Thyroid gland (tissue), 4 donors: ENCODE measurements around the gene CDH2. TPM values are rescaled to one million over a fixed set of nuclear protein-coding genes. Genes with fewer than 3 reads are reported as not detected.

Source experiments
- DNase-seq, 2 donors: peaks; one replicate each; pipeline ENCODE4 v3.0.0-alpha.2; 2019
- H3K27ac ChIP-seq, 3 donors: fragments of 200-600 bp; sonication (generic); 1 replicate in 2 of 3; 2 replicates in 1 of 3; pipeline ENCODE4 v1.5.1; 2016 to 2019; ENCODE audit warnings: mild to moderate bottlenecking in 1 of 3, moderate library complexity in 1 of 3
- H3K27me3 ChIP-seq: fragments of 200-600 bp; sonication (generic); one replicate; pipeline ENCODE4 v1.5.1; 2019
- H3K36me3 ChIP-seq, 2 donors: fragments of 200-600 bp; sonication (generic); one replicate each; pipeline ENCODE4 v1.5.1; 2016 to 2019
- H3K4me1 ChIP-seq, 2 donors: fragments of 200-600 bp; sonication (generic); one replicate each; pipeline ENCODE4 v1.5.1; 2017 to 2019
- H3K4me3 ChIP-seq, 3 donors: fragments of 200-600 bp; sonication (generic); replicated peaks in 1 of 3; 1 replicate in 2 of 3; 2 replicates in 1 of 3; pipeline ENCODE4 v1.5.1; 2016; ENCODE audit warnings: mild to moderate bottlenecking in 1 of 3
- H3K9me3 ChIP-seq: fragments of 200-600 bp; sonication (generic); one replicate; pipeline ENCODE4 v1.5.1; 2017
- CTCF ChIP-seq, 6 experiments: fragments of 200-600 bp in 3 of 6; fragments of 450-650 bp in 3 of 6; sonication (generic) in 3 of 6; IDR thresholded peaks; one replicate each; pipeline ENCODE4 v1.5.1; 2016 to 2019; ENCODE audit warnings: antibody characterized with exemption in 6 of 6, mild to moderate bottlenecking in 2 of 6, inconsistent platforms in 1 of 6, moderate library complexity in 1 of 6
- POLR2A ChIP-seq, 2 donors: fragments of 450-650 bp; IDR thresholded peaks; one replicate each; pipeline ENCODE4 v1.6.1; 2017; ENCODE audit warnings: antibody characterized with exemption in 2 of 2, mild to moderate bottlenecking in 2 of 2, moderate library complexity in 1 of 2
- WGBS, 2 donors: methylation state at CpG; one replicate each; pipeline ENCODE4 v1.1.5; 2017; 5-methylcytosine and 5-hydroxymethylcytosine counted together
- intact Hi-C: fragments of 100-400 bp; cut with DNase I; formaldehyde crosslinking; loops from one replicate; pipeline ENCODE4 v1.15.1; 2023
- total RNA-seq, 4 donors: library from RNA; depleted of rRNA; stranded (reverse); fragments of >200 nt; gene quantifications; one replicate each; pipeline ENCODE4 v1.2.3, GENCODE V29; 2016

Gene CDH2
- 1 to 10 TPM in 3 of 4 donors, under 1 TPM in 1; 0.78 to 7.9 (median 3.3) TPM for total RNA-seq

- no peaks in the 10 kb centered on the region for H3K9me3 ChIP-seq
- no peaks in the 10 kb centered on the region for H3K27me3 ChIP-seq
- peak within 1 kb of the TSS in 1 of 3 donors; percentile 57 for H3K27ac ChIP-seq
- 0% methylated on average over 11 to 17 of the region's 105 CpGs for WGBS, 2 donors
- intact Hi-C loops = no loop called here
- peak within 1 kb of the TSS; percentile 26 to 44 (median 44) for H3K4me3 ChIP-seq
- peaks cover 4 to 17% of the 10 kb centered on the region in 2 donors for H3K4me1 ChIP-seq
- peak; percentile 34 to 44 for DNase-seq
- H3K36me3 ChIP-seq = no peaks in the 10 kb centered on the region
- no peak for TF ChIP-seq CTCF (IDR thresholded peaks at IDR 0.05)
These were observed at the start of gene CDH2 for GRCh38 chr18:28176948-28177827. CDH2 (minus strand) TSS chr18:28177130; CDS start chr18:28177022, 108 bp downstream.

- H3K9me3 ChIP-seq = no peaks in the 10 kb centered on the region
- no peaks in the 10 kb centered on the region for H3K4me1 ChIP-seq
- 91 to 93% methylated on average over 3 of the region's 3 CpGs for WGBS, 2 donors
- H3K4me3 ChIP-seq = no peak overlapping the region
- DNase-seq = no peak
- intact Hi-C loops = no loop called here
- H3K27me3 ChIP-seq = no peaks in the 10 kb centered on the region
- TF ChIP-seq POLR2A (IDR thresholded peaks at IDR 0.05) = no peak
- no peak for TF ChIP-seq CTCF (IDR thresholded peaks at IDR 0.05)
- H3K36me3 ChIP-seq = no peaks in the 10 kb centered on the region
- H3K27ac ChIP-seq = no peak overlapping the region
These were observed 35.1 kb upstream of the CDH2 start for GRCh38 chr18:28212060-28212459.

GRCh38 chr18:28208712-28209265 lies 31.9 kb upstream of the CDH2 start:
- WGBS, 2 donors = 80 to 88% methylated on average over 11 of the region's 11 CpGs
- no peak for DNase-seq
- intact Hi-C loops = no loop called here

GRCh38 chr18:28208268-28208667 lies 31.3 kb upstream of the CDH2 start:
- Histone ChIP-seq H3K4me3 (no peak overlapping the region), H3K36me3 (no peaks in the 10 kb centered on the region), H3K9me3 (no peaks in the 10 kb centered on the region), H3K27ac (no peak overlapping the region), H3K4me1 (no peaks in the 10 kb centered on the region), H3K27me3 (no peaks in the 10 kb centered on the region)
- no peak for DNase-seq
- no peak for TF ChIP-seq CTCF (IDR thresholded peaks at IDR 0.05)
- no peak for TF ChIP-seq POLR2A (IDR thresholded peaks at IDR 0.05)
- 75 to 81% methylated on average over 1 of the region's 1 CpG for WGBS, 2 donors
- intact Hi-C loops = no loop called here

More at GRCh38 chr18:28208712-28209265, 31.9 kb upstream of the CDH2 start:
- Histone ChIP-seq H3K4me1 (no peaks in the 10 kb centered on the region), H3K27ac (no peak overlapping the region), H3K4me3 (no peak overlapping the region), H3K27me3 (no peaks in the 10 kb centered on the region), H3K36me3 (no peaks in the 10 kb centered on the region), H3K9me3 (no peaks in the 10 kb centered on the region)
- no peak for TF ChIP-seq POLR2A (IDR thresholded peaks at IDR 0.05)

- no peaks in the 10 kb centered on the region for H3K36me3 ChIP-seq
- no peaks in the 10 kb centered on the region for H3K9me3 ChIP-seq
- H3K4me1 ChIP-seq = no peaks in the 10 kb centered on the region
- no peak overlapping the region for H3K27ac ChIP-seq
- TF ChIP-seq CTCF (IDR thresholded peaks at IDR 0.05) (no peak), POLR2A (IDR thresholded peaks at IDR 0.05) (no peak)
- DNase-seq = no peak
- H3K27me3 ChIP-seq = no peaks in the 10 kb centered on the region
- WGBS, 2 donors = 51 to 67% methylated on average over 1 of the region's 1 CpG
- H3K4me3 ChIP-seq = no peak overlapping the region
- intact Hi-C loops = no loop called here
These were observed 27.2 kb upstream of the CDH2 start for GRCh38 chr18:28204154-28204553.
